GM19372 (cell line): ENCODE data around the gene TIMM50.

ENCODE experiments used
- ATAC-seq: cut with Tn5 transposase; IDR thresholded peaks from one replicate; pipeline ENCODE4 v1.9.1; 2021; ENCODE audit warnings: mild to moderate bottlenecking, low read depth, moderate library complexity; ENCODE audit not compliant: unreplicated experiment

TIMM50 gene

GRCh38 chr19:39498798-39499642, 18.4 kb downstream of the TIMM50 start, which contains the start of gene DLL3:
DLL3 (plus strand) TSS chr19:39498947; CDS start chr19:39498975, 28 bp downstream.
- no peak for ATAC-seq

- no peak for ATAC-seq
These were observed 19.3 kb downstream of the TIMM50 start for GRCh38 chr19:39499932-39500331.

DNA sequence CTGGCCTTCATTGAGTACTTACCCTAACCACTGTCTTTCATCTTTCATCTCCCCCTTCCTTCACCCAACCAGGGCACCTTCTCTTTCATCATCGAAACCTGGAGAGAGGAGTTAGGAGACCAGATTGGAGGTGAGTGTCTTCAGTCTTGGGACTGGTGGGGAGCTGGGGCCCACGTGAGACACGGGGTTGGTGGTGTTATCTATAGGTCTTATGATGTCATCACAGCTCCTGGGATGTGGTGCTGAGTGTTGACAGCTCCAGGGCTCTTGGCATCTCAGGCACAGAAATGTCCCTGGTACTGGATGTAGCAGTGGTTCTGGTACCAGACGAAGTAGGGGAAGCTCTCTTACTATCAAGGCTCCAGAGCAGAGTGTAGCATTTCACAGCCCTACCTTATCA, 19.9 kb downstream of the TIMM50 start:
- ATAC-seq, result no peak

GRCh38 chr19:39501340-39501739, 20.7 kb downstream of the TIMM50 start:
- no peak for ATAC-seq

- no peak for ATAC-seq
These were observed 22.2 kb downstream of the TIMM50 start for GRCh38 chr19:39502640-39503417.

GRCh38 chr19:39506598-39506943, 25.9 kb downstream of the TIMM50 start:
- no peak for ATAC-seq

- no peak for ATAC-seq
These were observed 26.5 kb downstream of the TIMM50 start for GRCh38 chr19:39506944-39507714.

GRCh38 chr19:39507715-39508364, 27.2 kb downstream of the TIMM50 start:
- ATAC-seq, result no peak

GRCh38 chr19:39508629-39509028, 28.0 kb downstream of the TIMM50 start:
- ATAC-seq, result no peak

DNA sequence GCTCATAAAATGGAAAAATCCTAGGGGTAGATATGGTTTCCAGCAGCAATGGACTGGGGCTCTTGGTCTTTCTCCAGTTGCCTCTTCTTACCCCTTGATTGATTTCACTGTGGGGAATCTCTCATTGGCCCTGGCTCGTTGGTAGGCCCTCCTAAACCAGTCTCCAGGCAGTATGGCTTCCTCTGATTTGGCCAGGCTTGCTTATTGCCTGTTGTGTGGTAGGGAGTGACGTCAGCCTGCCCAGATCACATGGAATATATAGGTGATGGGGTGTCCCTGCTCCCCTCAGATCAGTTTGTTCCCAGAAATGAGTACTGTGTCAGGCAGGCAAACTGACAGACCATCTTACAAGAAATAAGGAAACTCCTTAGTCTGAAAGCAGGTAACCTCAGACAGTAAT, 28.6 kb downstream of the TIMM50 start:
- no peak for ATAC-seq

DNA sequence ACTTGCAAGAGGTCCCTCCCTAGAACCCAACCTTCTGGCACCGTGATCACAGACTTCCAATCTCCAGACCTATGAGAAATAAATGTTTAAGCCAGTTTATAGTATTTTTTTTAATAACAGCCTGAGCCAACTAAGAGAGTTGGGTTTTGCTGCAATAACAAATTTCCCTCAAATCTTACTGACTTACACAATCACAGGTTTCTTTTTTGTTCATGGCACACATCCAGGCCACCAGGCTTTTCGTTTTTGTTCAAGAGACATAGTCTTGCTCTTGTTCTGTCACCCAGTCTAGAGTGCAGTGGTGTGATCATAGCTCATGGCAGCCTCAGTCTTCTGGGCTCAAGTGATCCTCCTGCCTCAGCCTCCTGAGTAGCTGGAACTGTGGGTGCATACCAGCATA, 32.4 kb downstream of the TIMM50 start:
- no peak for ATAC-seq

- ATAC-seq, result no peak
These were observed 34.4 kb downstream of the TIMM50 start, which contains the start of gene SELENOV for GRCh38 chr19:39514840-39515550. SELENOV (plus strand) TSS chr19:39515139; CDS start chr19:39515213, 74 bp downstream.

GRCh38 chr19:39515551-39516191, 35.0 kb downstream of the TIMM50 start:
- ATAC-seq, result no peak

DNA sequence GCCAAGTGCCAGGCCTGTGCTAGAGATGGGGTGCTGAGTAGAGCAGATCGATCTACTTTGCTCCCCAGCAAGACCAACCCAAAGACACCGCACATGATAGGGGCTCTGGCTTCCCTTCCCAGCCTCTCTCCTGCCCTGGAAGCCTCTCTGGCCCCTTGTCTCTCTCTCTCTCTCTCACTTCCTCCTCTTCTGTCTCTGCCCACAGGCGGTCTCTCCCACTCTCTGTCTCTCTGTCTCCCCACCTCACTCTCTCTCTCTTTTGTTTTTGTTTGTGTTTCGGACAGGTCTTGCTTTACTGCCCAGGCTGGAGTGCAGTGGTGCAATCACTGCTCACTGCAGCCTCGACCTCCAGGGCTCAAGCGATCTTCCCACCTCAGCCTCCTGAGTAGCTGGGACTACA, 35.6 kb downstream of the TIMM50 start:
- ATAC-seq, result no peak

DNA sequence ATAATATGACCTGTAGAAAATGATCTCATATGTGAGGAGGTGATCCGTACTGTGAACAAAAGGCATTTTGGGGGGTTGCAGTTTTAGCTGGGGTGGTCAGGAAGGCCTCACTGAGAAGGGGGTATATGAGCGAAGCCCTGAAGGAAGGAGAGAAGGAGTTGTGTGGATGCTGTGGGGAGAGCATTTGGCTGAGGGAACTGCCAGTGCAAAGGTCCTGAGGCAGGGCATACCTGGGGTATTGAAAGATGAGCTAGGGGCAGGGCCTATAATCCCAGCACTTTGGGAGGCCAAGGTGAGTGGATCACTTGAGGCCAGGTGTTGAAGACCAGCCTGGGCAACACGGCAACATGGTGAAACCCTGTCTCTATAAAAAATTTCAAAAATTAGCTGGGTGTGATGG, 36.8 kb downstream of the TIMM50 start:
- no peak for ATAC-seq

DNA sequence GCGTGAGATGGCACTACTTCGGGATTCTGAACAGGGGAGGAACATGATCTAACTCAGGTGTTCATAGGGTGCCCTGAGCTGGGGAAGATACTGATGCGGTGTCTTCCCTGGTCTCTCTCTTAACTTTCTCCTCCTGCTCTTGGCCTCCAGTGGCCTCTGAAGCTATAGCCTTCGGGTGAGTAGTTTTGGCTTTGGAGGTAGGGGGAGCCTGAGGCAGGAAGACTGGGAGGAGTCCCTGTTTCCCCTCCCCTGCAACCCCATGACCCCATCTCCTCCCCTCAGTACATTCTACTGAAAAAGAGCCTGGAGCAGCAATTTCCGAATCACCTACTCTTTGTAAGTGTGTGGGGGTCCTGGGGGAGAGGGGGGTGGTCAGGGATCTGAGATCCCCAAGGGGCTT, 37.8 kb downstream of the TIMM50 start:
- no peak for ATAC-seq

DNA sequence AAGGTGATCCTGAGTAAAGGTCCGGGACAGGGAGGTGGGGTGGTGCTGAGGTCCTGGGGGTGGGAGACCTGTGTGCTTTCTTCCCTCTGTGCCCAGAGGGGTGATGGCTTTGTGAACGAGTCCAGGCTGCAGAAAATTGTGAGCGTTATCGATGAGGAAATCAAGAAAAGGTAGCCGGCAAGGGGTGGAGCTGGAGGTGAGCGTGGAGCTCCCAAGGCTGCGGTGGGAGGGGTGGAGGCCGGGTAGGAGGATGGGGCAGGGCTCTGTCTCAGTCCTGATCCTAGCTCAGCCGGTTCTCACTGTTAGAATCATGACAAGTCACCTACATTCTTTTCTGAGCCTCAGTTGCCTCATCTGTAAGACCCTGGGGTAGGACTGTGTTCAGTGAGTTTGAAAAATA, 38.3 kb downstream of the TIMM50 start:
- no peak for ATAC-seq

DNA sequence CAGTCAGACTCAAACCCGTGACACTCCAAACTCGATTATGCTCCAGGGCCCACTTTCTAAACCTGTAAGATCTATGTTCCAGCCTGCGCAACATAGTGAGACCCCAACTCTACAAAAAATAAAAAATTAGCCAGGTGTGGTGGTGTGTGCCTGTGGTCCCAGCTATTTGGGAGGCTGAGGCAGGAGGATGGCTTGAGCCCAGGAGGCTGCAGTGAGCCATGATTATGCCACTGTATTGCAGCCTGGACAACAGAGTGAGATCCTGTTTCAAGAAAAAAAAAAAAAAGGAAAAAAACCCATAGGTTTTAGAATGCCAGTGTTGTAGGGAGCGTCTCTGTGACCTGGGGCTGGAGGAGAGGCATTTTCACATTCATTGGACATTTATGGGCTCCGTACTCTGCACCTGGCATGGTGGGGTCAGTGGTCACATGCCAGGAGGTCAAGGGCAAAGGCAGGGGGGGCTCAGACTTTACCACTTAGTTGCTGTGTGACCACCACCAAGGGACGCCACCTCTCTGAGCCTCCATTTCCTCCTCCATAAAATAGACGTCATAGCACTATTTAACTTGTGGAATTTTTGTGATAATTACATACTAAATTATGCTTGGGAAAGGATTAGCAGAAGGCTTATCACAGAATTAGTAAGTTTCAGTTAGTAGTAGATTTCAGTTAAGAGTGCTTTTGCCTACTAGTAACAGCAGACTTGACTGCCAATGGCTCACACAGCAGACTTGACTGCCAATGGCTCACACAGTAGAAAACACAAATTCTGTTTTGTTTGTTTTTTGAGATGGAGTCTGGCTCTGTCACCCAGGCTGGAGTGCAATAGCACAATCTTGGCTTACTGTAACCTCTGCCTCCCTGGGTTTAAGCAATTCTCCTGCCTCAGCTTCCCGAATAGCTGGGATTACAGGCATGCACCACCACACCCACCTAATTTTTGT, 40.2 kb downstream of the TIMM50 start:
- no peak for ATAC-seq
